Neural progenitor cell (in vitro differentiated cells): ENCODE results near the gene NPEPL1.

Experiments used
- EZH2phosphoT487 ChIP-seq: fragments of 200-600 bp; sonication (generic); IDR thresholded peaks from 2 replicates; pipeline ENCODE4 v1.6.1; 2017; ENCODE audit warnings: antibody characterized with exemption
- TF ChIP-seq, protein P1 (sequence below): fragments of 200-600 bp; sonication (generic); IDR thresholded peaks from 2 replicates; pipeline ENCODE4 v1.5.1; 2017; ENCODE audit warnings: antibody characterized with exemption, mild to moderate bottlenecking

DNA sequence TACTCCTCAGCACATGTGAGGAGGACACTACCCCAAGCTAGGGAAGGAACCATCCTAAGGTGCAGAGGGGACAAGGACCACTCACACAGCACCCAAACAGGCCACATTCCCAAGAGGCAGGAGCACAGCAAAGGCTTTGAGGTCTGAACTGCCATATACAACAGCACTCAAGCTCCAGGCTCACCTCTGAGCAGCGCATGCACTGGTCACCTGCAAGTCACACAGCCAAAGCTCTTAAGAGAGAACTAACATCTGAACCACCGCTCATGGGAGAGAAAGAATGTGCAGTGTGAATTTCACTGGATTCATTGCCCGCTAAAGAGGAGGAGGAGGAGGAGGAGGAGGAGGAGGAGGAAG is 31.0 kb downstream of the NPEPL1 start:
- TF ChIP-seq, protein P1, sequence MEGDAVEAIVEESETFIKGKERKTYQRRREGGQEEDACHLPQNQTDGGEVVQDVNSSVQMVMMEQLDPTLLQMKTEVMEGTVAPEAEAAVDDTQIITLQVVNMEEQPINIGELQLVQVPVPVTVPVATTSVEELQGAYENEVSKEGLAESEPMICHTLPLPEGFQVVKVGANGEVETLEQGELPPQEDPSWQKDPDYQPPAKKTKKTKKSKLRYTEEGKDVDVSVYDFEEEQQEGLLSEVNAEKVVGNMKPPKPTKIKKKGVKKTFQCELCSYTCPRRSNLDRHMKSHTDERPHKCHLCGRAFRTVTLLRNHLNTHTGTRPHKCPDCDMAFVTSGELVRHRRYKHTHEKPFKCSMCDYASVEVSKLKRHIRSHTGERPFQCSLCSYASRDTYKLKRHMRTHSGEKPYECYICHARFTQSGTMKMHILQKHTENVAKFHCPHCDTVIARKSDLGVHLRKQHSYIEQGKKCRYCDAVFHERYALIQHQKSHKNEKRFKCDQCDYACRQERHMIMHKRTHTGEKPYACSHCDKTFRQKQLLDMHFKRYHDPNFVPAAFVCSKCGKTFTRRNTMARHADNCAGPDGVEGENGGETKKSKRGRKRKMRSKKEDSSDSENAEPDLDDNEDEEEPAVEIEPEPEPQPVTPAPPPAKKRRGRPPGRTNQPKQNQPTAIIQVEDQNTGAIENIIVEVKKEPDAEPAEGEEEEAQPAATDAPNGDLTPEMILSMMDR = no peak
- TF ChIP-seq EZH2phosphoT487 = no peak
